SK-N-DZ (cell line): ENCODE results near the gene EBLN2.
A peak's percentile ranks its signal among the peaks of the same experiment; 100 is the strongest.
"Not testable (repeated sequence)": the region's sequence is repeated elsewhere in the genome, so short reads cannot be mapped to it uniquely, and the experiment has no call there.

ENCODE experiments used
- DNase-seq: peaks from one replicate; pipeline ENCODE4 v3.0.0-alpha.2; 2015; ENCODE audit warnings: low spot score

The EBLN2 gene

GRCh38 chr3:73060302-73060723, 1.1 kb upstream of the EBLN2 start:
- DNase-seq = peak; percentile 15

GRCh38 chr3:73066243-73066642, 4.8 kb downstream of the EBLN2 start:
- not testable (repeated sequence) for DNase-seq

- no peak for DNase-seq
Measured at GRCh38 chr3:73068419-73068818, 7.0 kb downstream of the EBLN2 start.

GRCh38 chr3:73069187-73069586, 7.7 kb downstream of the EBLN2 start:
- DNase-seq = no peak

GRCh38 chr3:73069775-73070444, 8.5 kb downstream of the EBLN2 start:
- no peak for DNase-seq

- no peak for DNase-seq
Measured at GRCh38 chr3:73070675-73071575, 9.5 kb downstream of the EBLN2 start.

GRCh38 chr3:73071952-73072351, 10.5 kb downstream of the EBLN2 start:
- DNase-seq = no peak

- no peak for DNase-seq
Measured at GRCh38 chr3:73072634-73073033, 11.2 kb downstream of the EBLN2 start.

GRCh38 chr3:73073091-73073707, 11.7 kb downstream of the EBLN2 start:
- no peak for DNase-seq

- no peak for DNase-seq
Measured at GRCh38 chr3:73074781-73075180, 13.3 kb downstream of the EBLN2 start.

- no peak for DNase-seq
Measured at GRCh38 chr3:73080216-73080966, 18.9 kb downstream of the EBLN2 start.

GRCh38 chr3:73081140-73081539, 19.7 kb downstream of the EBLN2 start:
- no peak for DNase-seq

GRCh38 chr3:73084170-73084569, 22.7 kb downstream of the EBLN2 start:
- no peak for DNase-seq

- DNase-seq = peak; percentile 32
Measured at GRCh38 chr3:73086071-73086494, 24.6 kb downstream of the EBLN2 start.

- no peak for DNase-seq
Measured at GRCh38 chr3:73094129-73094528, 32.7 kb downstream of the EBLN2 start.

- DNase-seq = no peak
Measured at GRCh38 chr3:73094951-73095350, 33.5 kb downstream of the EBLN2 start.

GRCh38 chr3:73096169-73096568, 34.7 kb downstream of the EBLN2 start:
- no peak for DNase-seq

- DNase-seq = no peak
Measured at GRCh38 chr3:73098026-73098425, 36.6 kb downstream of the EBLN2 start.

- no peak for DNase-seq
Measured at GRCh38 chr3:73098873-73099272, 37.4 kb downstream of the EBLN2 start.

- DNase-seq = peak; percentile 80
Measured at GRCh38 chr3:73100741-73101559, 39.5 kb downstream of the EBLN2 start.

GRCh38 chr3:73101881-73102280, 40.4 kb downstream of the EBLN2 start:
- no peak for DNase-seq
